ENCODE measurements around the gene YIPF6.
"Not testable (repeated sequence)": the region's sequence is repeated elsewhere in the genome, so short reads cannot be mapped to it uniquely, and the experiment has no call there.

Gene YIPF6

DNA sequence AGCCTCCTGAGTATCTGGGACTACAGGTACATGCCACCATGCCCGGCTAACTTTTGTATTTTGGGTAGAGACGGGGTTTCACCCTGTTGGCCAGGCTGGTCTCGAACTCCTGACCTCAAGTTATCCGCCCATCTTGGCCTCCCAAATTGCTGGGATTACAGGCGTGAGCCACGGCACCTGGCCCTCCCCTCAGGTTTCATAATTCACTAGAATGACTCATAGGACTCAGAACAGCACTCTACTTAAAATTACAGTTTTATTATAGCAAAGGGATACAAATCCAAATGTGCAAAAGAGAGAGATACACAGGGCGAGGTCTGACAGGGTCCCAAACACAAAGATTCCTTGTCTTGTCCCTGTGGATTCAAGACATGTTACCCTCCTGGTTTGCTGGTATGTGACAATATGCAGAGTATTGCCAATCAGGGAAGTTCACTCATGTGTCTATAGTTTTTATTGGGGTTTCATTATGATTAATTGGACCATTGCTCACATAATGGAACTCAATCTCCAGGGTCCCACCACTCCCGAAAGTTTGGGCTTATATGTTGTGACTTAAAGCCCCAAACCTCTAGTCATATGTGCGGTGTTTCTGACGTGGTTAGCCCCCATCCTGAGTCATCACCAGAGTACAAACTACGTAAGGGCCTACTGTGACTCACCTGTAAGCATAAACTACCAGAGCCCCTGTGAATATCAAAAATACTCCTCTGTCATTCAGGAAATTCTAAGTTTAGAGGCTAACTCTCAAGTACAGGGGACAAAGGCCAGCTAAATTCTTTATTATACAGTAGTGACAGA is 5.2 kb downstream of the YIPF6 start:
- no peak for DNase-seq

GRCh38 chrX:68506649-68507048 is 7.8 kb downstream of the YIPF6 start:
- DNase-seq: no peak

DNA sequence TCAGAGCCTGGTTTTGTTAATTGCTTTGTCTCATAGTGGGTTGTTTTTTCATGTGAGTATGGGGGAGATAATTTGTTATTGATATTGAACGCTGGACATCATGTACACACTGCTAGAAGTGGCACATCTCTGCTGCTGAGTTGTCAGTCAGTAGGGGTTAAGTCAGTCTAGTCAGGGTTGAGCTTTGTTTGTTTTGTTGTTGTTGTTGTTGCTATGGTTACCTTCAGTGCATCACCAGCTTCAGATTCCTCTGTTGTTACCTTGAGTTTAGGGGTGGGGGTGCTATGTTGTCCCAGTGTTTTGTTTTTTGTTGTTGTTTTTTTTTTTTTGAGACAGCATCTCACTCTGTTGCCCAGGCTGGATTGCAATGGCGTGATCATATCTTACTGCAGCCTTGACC is 9.9 kb downstream of the YIPF6 start:
- DNase-seq: no peak

- DNase-seq: no peak
Measured at GRCh38 chrX:68511255-68511654, 12.4 kb downstream of the YIPF6 start.

- DNase-seq: not testable (repeated sequence)
Measured at GRCh38 chrX:68524680-68525079, 25.8 kb downstream of the YIPF6 start.

DNA sequence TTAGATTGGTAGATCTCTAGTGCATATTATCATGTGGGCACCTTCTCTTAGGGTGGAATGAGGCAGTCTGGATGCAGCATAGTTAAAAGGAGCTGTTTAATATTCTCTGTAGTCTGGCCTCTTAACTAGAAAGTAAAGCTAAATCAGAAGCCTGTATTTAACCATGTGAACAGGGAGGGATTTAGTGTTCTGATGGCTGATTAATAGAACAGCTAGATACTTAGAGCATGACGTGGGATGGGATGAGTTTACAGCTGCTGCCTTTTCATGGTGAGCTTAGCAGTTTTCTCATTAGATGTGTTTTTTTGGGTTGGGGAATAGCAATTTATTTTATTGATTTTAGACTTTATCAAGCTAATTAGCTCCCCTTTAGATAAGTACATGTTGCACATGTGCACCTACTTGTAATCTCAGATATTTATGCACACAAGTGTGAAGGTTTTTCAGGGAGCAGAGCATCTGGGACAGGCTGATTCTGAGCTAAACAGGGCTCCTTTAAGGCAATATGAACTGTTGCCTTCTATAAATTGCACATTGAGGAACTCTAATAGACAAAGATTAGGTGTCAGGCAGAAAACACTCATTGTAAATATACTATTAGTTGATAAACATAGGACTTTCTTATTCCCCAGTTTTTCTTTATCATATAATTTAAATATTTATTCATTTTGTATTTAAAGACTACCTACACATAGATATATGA is 34.1 kb downstream of the YIPF6 start:
- no peak for DNase-seq

GRCh38 chrX:68533656-68534055 is 34.8 kb downstream of the YIPF6 start:
- DNase-seq: no peak

DNA sequence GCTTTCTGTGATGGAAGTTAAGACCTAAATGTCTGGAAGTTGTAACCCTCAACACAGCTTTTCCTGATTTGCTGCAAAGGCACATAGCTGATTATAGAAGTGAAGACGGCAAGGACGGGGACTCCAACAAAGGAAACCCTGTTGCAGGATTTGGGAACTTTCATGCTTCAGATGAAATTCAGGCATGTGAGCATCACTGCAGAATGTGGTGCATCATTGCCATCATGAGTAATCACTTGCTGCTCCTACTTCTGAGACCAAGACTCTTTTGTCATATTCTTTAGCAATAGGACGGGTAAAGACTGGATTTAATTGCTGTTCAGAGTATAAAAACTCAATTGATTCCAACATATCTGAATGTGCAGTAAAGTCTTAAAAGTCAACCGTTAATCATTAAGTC is 35.8 kb downstream of the YIPF6 start:
- DNase-seq: no peak

GRCh38 chrX:68536429-68536828 is 37.6 kb downstream of the YIPF6 start:
- no peak for DNase-seq

GRCh38 chrX:68536884-68537283 is 38.0 kb downstream of the YIPF6 start:
- no peak for DNase-seq

GRCh38 chrX:68550193-68550592 is 51.3 kb downstream of the YIPF6 start:
- DNase-seq: no peak

- DNase-seq: no peak
Measured at GRCh38 chrX:68556036-68556435, 57.2 kb downstream of the YIPF6 start.

GRCh38 chrX:68557126-68557525 is 58.3 kb downstream of the YIPF6 start:
- DNase-seq: not testable (repeated sequence)

GRCh38 chrX:68559905-68560304 is 61.1 kb downstream of the YIPF6 start:
- not testable (repeated sequence) for DNase-seq

DNA sequence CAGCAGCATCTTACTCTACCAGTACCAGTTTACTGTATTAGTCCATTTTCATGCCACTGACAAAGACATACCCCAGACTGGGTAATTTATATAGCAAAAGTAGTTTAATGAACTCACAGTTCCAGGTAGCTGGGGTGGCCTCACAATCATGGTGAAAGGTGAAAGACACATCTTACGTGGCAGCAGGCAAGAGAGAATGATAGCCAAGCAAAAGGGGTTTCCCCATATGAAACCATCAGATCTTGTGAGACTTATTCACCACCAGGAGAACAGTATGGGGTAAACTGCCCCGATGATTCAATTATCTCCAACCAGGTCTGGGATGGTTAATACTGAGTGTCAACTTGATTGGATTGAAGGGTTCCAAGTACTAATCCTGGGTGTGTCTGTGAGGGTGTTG is 69.3 kb downstream of the YIPF6 start:
- no peak for DNase-seq

GRCh38 chrX:68570598-68570997 is 71.7 kb downstream of the YIPF6 start:
- no peak for DNase-seq

GRCh38 chrX:68571292-68571609 is 72.4 kb downstream of the YIPF6 start:
- DNase-seq: no peak

DNA sequence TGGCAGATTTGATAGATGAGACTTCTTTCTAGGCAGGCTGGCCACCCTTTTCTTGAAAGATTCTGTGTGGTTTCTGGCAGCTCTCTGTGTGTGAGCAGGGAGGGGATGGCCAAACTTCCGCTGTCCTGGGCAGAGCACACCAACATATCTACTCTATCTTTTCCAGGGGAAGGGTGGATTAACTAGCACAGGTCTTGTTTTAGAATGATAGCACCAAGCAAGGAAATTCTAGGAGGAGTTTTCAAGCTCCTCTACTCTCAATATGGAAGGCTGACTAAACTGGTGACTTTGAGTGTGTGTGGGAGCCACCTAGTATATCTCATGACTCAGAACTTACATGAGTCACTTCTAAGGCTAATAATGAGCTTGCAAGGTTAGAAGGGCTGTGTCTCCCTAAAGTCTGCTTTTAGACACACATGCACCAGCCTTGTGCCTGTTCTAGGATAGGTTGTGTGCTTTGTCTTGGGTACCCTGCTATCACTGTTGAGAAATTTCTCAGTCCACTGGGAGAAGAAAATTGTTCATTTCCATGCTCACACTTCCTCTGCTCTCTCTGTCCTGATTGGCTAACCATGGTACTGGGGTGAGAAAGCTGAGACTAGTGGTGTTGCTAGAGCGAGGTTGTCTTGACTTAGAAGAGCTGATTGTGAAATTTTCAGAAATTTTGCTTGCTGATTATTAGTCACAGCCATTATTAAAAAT is 72.9 kb downstream of the YIPF6 start:
- no peak for DNase-seq

DNA sequence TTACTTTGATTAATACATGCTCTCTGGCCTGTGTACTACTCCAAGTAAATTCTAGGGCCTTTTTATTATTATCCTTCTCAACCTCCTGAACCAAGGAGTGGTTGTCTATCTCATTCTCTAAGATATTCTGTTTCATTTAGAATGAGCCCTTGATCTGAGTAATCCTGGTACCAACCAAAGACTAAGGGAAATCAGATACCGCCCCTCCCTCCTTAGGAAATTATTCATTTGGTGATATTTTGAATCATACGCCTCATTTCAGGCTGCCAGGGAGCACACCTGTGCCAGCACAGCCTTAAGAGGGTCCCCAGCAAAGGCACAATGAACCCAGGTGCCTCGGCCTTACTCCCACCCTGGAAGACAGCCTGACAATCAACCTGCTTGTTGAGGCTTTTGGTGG is 75.4 kb downstream of the YIPF6 start:
- no peak for DNase-seq

DNA sequence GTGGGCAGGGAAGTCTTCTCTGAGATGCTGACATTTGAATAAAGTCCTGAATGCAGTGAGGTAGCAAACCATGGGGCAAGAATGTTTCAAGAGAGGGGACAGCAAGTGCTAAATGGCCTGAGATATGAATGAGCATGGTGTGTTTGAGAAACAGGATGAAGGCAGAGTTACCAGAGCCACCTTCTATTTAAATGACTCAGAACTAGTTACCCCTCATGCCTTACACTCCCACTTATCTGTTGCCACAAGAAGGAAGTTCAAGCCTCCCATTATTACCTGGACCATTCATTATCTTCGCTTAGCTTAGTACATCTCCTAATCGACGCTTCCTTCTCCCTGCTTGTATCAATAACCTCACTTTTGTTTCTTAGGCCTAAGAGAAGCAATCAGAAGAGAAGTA is 81.0 kb downstream of the YIPF6 start:
- DNase-seq: no peak

DNA sequence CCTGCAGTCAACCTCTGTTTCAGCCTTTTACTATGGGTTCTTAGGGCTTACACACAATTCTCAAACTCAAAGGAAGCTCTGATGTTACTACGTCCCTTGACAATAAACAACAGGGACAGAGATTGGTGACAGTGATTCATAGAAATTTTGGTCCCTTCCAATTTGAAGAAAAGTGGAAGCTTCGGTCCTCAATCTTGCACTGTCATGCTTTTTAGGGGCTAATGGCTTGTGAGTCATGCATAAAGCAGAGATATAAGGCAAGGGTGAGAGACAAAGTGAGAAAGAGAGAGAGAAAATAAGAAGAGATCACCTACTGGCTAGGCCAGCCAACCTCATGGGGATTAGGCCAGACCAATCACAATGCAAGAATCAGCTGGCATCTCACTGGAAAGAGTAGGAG is 85.4 kb downstream of the YIPF6 start:
- DNase-seq: no peak

Measured in right kidney (tissue), 1 donor.